Measurements from ENCODE around the gene PPP1R1A.

The PPP1R1A gene

DNA sequence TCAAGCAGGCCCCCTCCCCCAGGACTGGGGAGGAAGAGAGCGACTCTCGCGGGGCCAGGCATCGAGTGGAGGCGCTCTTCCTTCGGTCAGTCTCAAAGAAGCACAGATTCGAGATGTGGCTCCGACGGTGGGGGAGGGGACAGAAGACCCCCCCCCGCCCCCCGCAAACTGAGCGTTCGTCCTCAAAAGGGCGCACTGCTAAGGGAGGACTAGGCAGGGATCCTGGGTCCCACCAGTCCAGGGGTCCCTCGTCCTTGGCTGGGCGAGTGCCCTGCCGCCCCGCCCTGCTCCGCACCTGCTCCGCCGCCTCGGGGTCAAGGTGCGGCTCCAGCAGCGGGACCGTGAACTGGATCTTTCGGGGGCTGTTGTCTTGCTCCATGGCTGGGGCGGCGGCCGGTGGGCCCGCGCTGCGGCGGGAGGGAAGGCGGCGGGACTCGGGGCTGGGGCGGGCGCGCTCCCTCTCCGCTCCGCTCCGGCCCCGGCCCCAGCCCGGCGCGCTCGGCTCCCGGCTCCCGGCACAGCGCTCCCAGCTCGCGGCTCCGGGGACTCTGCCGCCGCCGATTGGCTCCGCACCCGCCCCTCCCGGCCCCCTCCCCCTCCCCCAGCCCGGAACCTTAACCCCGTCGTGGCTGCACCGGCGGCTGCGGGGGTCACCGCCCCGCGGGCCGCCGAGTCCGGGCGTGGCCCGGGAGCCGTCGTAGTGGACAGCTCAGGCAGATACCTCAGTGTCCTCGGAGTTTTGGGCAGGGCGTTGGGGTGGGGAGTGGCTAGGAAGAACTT, at the start of gene PPP1R1A:
TSS of gene PPP1R1A (minus strand) at position 550 of the 780 bp plus-strand sequence. CDS start at position 379, 171 bp downstream.
- DNase-seq (ENCODE audit: low read depth in 2 of 2): no peak

DNA sequence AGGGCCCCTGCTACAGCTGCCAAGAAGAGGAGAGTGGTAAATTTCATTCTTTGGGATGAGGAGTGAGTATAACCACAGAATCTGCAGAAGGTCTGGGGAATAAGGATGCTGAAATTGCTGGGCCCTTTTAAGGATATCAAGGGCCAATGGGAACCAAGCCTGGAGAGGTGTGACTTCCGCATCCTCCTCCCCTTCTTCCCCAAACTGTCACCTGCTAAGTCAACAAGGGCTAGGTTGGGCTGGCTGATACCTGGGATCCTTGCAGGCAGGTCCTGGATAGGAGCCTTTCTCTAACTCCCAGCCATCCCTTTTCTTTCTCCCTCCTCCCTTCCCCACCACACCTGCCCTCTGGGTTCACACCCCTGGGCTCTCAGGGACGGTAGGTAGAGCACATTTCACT, 46.3 kb upstream of the PPP1R1A start, which contains the start of gene LACRT:
TSS of gene LACRT (minus strand) at position 101 of the 400 bp plus-strand sequence. CDS start at position 47, 54 bp downstream.
- no peak for DNase-seq (ENCODE audit: low read depth in 2 of 2)

DNA sequence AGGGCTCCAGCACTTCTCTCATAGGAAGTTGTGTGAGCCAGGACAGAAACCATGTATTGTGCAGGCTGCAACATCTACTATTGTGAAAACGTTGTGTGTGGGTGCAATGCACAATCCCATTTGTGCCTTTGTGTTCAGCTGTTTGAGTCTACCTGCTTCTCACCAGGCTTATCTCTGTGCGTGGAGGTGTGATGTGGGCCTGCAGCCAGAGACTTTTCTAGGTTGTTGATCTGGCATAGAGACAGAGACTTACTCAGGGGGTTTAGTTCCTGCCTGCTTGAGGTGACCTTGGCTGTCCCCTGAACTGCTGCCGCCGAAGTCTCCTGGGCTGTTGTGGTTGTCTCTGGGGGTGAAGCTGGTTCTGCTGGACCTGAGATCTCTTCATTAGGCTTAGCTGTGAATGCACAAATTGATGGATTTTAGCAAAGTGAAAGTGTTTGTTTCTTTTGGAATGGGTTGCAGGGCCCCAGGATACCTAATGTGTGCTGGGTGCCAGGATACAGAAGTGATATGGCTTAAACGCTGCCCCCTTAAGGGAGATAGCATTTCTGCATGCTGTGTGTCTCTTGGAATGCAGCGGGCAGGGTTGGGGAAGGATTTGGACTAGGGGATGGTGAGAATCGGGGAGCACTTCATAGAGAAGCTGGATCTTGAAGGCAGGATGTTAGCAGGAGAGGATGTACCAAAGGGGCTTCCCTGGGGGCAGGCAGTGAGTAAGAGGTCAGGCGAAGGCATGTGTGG, 43.7 kb upstream of the PPP1R1A start:
- DNase-seq (ENCODE audit: low read depth in 2 of 2): no peak

DNA sequence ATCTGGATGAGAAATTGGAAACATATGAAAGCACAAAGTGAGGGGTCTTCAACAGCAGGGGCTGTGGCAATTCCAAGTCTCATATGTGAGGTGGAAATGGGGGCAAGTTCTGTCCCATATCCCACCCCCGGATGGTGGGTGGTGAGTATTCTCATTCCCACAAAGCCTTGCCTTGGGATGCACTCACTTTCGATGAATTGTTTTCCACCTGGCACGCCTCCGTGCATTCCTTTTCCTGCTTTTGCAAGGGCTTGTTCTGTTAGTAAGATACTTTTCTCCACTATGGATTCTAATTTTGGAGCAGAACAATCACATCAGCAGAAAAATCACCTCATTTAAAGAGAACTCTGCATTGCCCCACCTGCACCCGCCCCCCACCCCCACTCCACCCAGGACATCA, 43.1 kb upstream of the PPP1R1A start:
- DNase-seq (ENCODE audit: low read depth in 2 of 2): no peak

- no peak for DNase-seq (ENCODE audit: low read depth in 2 of 2)
Observed at GRCh38 chr12:54629925-54630324, 41.5 kb upstream of the PPP1R1A start.

GRCh38 chr12:54628186-54628846, 39.9 kb upstream of the PPP1R1A start:
- no peak for DNase-seq (ENCODE audit: low read depth in 2 of 2)

DNA sequence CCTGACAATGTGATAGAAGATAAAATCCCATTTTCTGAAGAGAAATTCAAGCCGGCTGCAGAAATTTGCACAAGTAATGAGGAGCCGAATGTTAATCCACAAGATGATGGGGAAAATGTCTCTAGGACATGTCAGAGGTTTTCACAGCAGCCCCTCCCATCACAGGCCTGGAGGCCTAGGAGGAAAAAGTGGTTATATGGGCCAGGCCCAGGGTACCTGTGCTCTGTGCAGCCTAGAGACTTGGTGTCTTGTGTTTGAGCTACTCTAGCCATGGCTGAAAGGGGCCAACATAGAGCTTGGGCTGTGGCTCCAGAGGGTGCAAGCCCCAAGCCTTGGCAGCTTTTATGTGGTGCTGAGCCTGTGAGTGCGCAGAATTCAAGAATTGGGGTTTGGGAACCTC, 38.8 kb upstream of the PPP1R1A start:
- DNase-seq (ENCODE audit: low read depth in 2 of 2): no peak

GRCh38 chr12:54625598-54625997, 37.1 kb upstream of the PPP1R1A start:
- DNase-seq (ENCODE audit: low read depth in 2 of 2): no peak

GRCh38 chr12:54624315-54625279, 36.1 kb upstream of the PPP1R1A start:
- DNase-seq (ENCODE audit: low read depth in 2 of 2): no peak

DNA sequence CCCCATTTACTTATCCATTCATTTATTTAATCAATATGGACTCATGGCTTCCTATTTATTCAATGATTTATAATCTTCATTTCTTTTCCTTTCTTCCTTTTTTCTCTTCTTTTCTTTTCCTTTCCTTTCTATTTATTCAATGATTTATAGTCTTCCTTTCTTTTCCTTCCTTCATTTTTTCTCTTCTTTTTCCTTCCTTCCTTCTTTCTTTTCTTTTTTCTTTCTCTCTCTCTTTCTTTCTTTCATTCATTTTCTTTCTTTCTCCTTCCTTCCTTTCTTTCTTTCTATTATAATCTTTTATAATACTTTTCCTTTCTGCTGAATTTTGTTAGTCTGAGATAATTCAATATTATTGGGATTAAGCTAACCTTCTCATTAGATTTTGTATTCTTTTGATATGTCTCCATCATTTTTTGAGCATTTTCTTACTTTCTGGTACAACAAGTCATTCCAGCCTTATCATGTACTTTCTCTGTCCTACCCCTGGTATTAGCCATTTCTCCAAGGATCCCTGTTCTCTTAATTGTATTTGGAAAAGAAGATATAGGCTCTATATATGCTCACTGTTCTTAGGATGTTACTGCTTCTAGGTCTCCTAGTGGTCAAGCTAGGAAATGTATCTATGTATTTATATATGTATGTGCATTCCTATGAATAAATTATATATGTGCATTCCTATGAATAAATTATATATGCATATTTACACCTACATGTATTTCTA, 34.2 kb upstream of the PPP1R1A start:
- DNase-seq (ENCODE audit: low read depth in 2 of 2): no peak

GRCh38 chr12:54616933-54617680, 28.6 kb upstream of the PPP1R1A start:
- DNase-seq (ENCODE audit: low read depth in 2 of 2): no peak

GRCh38 chr12:54612225-54612750, 23.8 kb upstream of the PPP1R1A start:
- no peak for DNase-seq (ENCODE audit: low read depth in 2 of 2)

- no peak for DNase-seq (ENCODE audit: low read depth in 2 of 2)
Observed at GRCh38 chr12:54611715-54612149, 23.3 kb upstream of the PPP1R1A start.

DNA sequence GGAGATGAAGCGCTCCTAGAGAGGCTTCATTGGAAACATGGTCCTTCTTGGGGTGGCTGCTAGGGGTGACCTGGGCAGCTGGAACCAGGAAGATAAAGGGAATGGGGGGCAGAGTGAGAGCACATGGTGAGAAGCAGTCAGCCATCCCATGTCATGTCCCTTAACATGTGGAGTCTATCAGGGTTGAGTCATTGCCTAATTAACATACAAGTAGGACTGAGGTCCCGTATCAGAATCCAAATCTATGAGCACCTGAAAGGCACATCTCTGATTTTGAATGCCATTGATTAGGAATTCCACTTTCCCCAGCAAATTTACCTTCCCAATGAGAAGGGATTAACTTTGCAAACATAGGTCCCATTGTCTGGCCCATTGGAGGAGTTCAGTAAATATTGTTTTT, 20.3 kb upstream of the PPP1R1A start:
- no peak for DNase-seq (ENCODE audit: low read depth in 2 of 2)

DNA sequence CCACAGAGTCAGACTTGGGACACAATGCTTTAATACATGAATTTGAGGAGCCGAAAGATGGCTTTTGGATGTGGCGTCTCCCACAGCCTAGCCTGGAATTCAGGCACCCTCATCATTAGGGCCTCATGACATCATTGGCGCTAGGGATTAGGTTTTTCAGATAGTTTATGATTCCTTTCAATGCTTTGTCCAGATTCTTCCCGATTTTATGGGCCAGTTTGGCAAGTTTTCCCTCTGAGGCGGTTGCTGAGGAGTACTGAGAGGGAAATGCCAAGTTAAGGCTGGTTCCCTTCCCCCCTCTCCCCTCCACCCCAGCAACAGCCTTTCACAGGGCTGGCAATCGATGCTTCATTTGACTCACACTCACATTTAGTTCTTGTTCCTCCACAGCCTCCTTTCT, 19.7 kb upstream of the PPP1R1A start:
- no peak for DNase-seq (ENCODE audit: low read depth in 2 of 2)

DNA sequence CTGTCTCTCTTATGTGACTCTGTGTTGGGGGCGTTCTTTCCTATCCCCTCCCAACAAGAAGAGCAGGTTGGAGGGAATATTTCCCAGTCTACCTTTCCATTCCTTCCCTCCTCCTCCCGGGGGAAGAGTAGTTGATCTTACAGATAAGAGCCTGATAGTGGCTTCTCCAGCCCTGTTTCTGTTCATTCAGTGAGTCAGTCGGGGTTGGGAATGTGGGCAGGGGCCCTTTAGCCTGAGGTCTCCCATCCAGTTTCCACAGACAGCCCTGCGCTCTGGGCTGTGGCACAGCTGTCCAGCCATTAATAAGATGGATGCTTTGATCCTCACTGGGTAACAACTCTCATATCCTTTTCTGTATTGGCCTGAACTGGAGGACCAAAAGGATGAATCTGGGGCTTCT, 18.1 kb upstream of the PPP1R1A start:
- no peak for DNase-seq (ENCODE audit: low read depth in 2 of 2)

- no peak for DNase-seq (ENCODE audit: low read depth in 2 of 2)
Observed at GRCh38 chr12:54605138-54605970, 16.9 kb upstream of the PPP1R1A start.

- DNase-seq (ENCODE audit: low read depth in 2 of 2): no peak
Observed at GRCh38 chr12:54604436-54604835, 16.0 kb upstream of the PPP1R1A start.

DNA sequence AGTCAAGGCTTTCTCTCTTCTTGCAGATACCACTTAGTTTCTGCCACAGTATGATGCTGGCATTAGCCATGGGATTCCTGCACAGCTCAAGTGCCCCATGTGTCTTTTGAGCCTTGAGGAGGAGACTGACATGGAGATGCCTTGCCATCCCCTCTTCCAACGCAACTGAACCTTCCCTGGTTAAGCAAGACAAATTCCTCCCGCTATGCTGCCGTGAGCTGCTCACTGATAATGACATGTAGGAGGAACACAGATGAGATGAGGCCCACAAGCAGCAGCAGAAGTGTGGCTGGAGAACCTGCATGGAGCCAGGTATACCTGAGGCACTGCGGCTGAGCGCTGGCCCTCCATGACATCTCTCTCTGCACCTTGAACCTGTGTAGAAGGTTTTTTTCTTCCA, 15.4 kb upstream of the PPP1R1A start:
- DNase-seq (ENCODE audit: low read depth in 2 of 2): no peak
